T-helper 22 cell (primary cell): ENCODE measurements around the gene NRG2.
A peak's percentile ranks its signal among the peaks of the same experiment; 100 is the strongest.

ENCODE experiments used
- DNase-seq: peaks from one replicate; pipeline ENCODE4 v3.0.0-alpha.2; 2020; ENCODE audit warnings: low read depth

Gene NRG2

DNA sequence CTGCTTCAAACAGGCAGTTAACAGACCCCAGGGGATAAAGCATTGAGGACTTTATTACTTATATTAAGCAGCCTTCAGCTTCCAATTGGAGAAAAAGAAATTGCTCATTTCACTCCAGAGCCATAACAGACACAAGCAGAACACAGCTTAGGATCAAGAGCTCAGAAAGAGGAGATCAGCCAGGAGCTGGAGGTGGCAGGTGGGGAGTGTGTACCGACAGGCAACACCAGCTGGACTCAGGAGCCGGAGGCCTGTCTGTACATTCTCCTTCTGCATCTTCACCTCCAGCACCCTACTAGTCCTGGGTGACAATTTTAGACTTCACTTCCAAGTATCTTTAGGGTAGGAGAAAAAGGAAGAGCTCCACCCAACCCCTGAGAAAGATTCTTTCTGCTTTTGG is 35.8 kb downstream of the NRG2 start:
- no peak for DNase-seq

DNA sequence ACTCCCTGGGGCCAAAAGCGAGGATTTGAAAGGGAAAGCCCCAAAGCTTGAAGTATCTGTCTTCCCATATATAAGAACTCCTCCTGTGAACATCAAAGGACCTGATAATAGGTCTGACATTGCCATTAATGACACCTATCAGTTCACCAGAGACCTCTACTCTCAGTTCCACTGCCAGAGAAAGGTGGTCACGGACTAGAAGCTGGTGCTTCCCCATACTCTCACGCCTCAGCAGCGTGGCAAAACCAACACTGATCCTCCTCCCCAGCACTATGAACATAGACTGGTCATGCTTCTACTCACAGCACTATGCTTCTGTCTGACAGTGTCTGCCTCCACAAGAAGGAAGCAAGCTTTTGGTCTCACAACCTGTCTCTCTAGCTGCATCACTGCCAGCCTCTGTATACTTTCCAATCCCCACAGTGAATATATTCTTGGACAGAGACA is 37.9 kb downstream of the NRG2 start:
- no peak for DNase-seq

GRCh38 chr5:140004174-140004573 is 38.9 kb downstream of the NRG2 start:
- no peak for DNase-seq

GRCh38 chr5:140003519-140003918 is 39.6 kb downstream of the NRG2 start:
- DNase-seq, result no peak

DNA sequence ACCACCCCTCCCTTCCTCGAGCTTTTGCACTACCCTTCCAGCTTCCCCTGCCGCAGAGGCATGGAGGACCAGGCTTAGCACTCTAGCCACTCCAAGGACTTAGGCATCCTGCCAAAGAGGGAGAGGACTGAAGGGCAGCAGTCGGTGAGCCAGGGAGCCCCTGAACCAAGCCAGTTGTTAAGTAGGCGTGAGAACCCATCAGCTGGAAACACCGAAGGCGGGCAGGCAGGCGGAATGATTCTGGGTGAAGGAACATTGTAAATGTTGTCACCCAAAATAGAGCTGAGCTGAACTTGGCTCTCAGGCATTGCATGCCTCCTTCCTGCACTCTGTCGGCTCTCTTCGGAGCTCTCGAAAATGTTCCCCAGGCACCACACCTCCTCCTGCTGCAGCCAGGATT is 42.8 kb downstream of the NRG2 start:
- no peak for DNase-seq

- no peak for DNase-seq
Observed at GRCh38 chr5:139998837-139999236, 44.3 kb downstream of the NRG2 start.

DNA sequence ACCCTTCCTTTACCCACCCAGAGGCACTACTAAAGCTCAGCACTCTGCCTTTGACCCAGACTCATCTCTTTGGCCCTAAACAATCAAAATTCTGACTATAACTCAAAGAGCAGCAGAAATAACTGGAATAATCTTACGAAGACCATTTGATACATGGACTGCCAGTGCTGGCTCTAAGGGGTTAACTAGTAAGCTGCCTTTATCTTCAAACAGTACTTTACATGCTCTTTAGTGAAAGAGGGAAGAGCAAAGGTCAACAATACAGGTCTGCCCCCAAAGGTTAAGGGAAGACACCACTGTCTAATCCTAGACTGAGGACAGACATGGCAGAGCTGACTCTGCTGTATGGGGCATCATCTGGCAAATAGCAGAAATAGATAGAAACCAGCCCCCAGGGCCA is 45.8 kb downstream of the NRG2 start:
- DNase-seq, result no peak

DNA sequence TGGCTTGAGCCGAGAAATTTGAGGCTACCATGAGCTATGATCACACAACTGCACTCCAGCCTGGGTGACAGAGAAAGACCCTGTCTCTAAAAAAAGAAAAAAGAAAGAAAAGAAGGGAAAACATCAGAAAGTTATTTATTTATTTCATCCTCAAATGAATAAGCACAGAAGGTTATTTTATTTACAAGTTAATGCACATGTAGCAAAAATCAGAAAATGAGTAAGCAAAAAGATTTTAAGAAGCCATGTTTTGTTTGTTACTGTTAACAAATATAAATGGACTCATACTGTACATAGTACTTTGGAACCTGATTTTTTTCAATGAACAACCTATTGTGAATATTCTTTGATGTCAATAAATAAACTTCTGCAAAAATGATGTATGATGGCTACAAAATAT is 47.2 kb downstream of the NRG2 start:
- no peak for DNase-seq

- DNase-seq, result no peak
Observed at GRCh38 chr5:139994234-139994633, 48.9 kb downstream of the NRG2 start.

DNA sequence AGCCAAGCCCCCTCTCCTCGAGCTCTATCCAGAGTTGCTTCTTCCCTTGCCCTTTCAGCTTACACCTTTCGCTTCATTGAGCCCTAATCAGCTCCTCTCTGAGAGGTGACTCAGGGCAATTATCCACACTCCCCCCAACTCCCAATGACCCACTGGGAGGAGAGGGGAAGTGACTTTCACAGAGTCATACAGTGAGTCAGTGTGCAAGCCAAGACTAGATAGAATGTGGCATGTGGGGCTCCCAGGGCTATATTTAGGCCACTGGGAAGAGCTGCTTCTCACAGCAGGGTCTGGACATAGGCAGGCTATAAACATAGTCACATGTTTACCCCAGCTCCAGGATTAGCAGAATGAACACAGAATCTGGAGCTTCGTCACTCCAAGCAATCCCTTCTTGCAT is 57.4 kb downstream of the NRG2 start:
- no peak for DNase-seq

DNA sequence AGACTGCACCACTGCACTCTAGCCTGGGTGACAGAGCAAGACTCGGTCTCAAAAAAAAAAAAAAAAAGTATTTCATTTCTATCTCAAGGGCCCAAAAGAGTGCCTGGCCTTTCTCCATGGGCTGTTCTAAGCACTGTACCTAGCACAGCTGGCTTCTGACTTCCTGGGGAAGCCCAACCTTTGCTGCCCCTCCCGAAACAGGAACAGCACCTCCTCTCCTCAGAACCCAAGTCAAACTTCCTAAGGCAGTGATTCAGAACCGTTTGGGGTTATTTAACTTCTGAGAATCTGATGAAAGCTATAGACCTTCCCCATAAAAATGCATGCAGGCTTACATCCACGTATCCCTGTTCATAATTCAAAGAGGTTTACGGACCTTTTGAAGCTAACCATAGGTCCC is 57.8 kb downstream of the NRG2 start:
- no peak for DNase-seq

DNA sequence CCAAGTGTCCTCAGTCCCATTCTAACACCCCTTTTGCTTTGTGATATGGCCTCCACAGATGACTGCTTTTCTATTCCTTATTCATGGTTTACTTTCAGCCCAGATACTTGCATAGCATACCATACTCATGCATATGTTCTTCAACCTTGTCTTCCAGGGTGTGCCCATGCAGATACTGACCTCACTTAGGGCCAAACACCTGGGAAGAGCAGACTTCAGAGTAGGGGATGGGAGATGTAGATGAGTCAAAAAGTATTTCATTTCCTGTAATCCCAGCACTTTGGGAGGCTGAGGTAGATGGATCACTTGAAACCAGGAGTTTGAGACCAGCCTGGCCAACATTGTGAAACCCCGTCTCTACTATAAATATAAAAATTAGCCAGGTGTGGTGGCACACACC is 58.3 kb downstream of the NRG2 start:
- DNase-seq, result no peak

GRCh38 chr5:139982975-139983240 is 60.2 kb downstream of the NRG2 start:
- DNase-seq, result no peak

DNA sequence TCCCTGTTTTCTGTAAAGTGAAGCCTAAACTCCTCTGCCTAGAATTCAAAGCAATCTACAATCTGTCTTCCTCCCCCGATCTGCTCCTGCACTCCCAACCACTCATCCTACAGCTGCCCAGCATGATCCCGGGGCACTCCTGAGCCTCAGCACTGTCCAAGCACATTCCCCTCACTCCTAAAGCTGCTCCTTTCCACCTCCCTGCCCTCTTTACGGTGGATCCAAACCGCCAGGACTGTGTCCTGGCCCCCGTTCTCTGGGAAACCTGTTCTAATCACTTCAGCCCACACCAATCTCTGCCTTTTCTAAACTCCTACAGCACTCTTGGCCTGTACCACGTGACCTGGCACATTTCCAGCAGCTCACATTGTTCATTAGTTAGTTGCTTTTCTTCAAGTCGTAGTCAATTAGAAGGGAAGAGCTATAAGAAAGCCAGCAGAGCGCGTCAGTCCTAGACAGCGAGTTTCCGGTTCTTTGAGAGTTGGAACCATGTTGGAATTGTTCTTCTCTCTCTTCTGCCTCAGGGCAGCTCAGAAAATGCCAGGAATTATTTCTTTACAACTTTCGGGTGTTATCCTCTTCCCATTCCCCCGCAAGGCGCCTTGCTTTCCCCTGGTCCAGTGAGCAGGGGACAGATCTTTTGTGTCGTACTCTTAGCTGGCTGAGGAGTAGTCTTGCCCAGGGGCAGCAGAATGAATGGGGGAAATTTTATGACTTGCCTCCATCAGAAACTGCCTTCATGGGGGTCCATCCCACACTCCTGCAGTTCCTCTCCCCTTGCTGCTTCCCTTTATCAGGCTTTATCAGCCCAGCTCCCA is 60.7 kb downstream of the NRG2 start:
- DNase-seq, result no peak

DNA sequence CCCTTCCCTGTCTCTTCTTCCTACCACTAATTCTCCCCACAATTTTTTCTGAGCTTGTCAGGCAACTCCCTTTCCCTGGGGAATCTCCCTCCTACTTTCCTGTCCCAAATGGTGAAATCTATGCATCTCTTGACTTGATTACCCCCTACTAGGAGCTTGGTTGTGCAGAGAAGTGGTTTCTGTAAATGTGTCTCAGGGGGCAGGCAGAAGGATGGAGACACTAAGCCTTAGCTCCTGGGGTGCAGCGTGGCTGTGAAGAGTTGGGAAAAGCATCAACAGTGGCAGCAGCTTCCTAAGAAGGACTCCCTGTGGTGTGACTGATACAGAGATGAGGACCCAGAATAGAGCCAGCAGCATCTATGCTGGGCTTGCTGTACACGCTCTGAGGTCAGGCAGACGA is 62.3 kb downstream of the NRG2 start:
- DNase-seq, result no peak

DNA sequence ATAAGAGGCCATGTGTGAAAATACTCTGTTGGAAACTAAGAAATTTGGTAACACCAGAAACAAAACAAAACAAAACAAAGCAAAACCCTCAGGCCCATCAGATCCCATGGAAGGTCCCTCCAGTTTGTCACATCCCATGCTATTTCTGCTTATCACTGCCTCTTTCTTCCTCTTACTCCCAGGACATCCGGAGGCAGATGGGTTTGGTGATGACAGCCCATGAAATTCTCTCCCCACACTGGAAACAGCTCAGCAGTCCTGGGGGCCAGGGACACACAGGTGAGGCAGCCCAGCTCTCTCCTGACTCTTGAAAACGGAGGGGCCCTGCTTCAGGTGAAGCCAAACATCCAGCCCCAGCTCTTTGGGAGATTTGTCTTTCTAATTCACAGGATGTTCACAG is 63.2 kb downstream of the NRG2 start:
- DNase-seq, result no peak

DNA sequence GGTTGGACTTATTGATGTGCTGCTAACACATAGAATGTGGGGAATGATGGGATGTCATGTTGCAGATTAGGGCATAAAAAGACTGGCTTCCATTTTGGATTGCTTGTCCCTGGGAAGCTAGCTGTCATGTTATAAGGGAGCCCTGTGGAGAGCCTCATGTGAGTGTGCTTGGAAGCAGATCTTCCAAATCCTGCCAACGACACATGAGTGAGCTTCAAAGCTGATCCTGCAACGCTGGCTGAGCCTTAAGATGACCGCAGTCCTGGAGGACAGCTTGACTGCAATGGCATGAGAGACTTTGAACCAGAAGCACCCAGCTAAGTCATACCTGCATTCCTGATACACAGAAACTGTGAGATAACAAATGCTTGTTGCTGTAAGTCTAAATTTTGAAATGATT is 63.6 kb downstream of the NRG2 start:
- no peak for DNase-seq

- no peak for DNase-seq
Observed at GRCh38 chr5:139976703-139977102, 66.4 kb downstream of the NRG2 start.

DNA sequence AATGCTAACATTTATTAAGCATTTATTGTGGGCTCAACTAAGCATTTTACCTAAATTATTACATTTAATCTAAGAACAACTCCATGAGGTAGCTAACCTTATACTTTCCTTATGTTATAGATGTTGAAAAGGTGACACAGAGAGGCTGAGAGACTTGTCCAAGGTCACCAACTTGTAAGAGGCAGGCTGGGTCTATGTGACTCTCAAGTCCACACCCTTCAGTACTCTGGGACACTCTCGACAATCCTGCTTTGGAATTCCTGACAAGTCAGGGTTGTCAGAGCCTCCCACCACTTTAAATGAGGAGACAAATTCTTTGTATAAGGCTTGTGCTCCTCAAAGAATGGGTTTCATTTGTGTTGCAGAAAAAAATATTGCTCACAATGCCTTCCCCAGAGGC is 67.2 kb downstream of the NRG2 start:
- no peak for DNase-seq

DNA sequence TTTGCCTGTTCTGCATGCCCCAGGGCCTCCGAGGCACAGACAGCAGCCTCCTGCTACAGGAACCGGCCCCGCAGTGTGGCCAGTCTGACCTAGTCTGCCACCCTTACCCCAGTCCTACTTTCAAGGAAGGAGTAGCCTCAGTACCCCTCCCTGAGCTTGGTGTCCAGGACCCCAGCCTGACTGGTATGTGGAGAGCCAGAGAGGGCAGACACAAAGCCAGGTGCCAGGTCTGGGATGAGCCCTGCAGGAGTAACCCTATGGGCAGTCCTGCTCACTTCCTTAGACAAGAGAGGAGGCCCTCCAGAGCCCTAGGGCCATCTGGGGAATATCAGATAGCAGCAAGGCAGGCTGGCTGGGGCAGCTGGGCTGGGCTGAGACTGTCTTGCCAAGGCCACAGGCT is 67.8 kb downstream of the NRG2 start:
- no peak for DNase-seq

- DNase-seq, result no peak
Observed at GRCh38 chr5:139974661-139975060, 68.4 kb downstream of the NRG2 start.

- DNase-seq, result no peak
Observed at GRCh38 chr5:139971202-139971725, 71.8 kb downstream of the NRG2 start.

DNA sequence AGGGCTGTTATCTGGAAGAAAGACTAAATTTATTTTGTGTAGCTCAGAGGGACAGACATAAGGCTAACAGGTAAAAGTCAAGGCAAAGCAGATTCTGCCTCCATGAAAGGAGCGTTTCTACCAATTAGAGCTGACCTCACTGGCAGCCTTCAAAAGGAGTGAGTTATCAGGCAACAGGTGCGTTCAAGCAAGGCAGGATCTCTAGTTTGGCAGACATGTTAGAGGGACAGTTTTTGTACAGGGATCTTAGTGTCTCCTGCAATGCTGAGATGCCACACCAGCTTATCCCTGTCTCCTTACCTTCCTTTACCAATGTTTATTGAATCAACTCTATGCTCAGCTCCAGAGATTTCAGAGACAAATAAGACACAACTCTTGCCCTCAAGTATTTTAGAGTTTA is 73.8 kb downstream of the NRG2 start:
- DNase-seq, result no peak

DNA sequence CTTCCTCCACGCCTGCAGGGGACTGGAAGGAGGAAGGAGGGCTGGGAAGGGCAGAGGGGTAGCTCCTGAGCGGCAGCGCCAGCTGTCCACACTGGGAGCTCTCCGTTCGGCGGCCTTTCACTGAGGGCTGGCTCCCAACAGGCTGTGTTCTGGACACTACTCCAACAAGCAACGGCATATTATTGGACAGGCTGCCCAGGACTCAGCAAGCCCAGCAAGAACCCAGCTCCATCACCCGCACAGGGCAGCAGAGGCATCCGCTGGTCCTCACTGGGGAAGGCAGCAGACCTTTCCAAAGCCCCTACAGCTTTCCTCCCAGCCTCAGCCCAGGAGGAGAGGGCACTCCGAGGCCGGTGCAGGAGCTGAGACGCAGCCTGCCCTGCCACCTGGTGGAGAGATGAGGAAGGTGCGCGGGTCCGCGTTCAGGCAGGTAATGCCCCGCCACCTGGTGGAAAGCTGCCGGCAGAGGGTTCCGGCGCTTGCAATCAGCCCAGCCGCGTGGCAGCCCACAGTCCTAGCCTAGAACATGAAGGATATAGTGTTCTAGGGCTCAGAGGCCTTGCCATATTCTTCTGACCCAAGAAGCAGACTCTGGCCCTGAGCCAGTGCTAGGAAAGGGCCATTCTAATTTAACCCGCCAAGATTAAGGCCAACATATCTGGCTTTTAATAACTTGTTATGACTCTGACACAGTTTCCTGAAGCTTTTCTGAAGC is 74.4 kb downstream of the NRG2 start:
- peak; percentile 51 for DNase-seq
